IMR-90 (cell line): ENCODE measurements around the gene ITM2B. TPM values are rescaled to one million over a fixed set of nuclear protein-coding genes. Genes with fewer than 3 reads are reported as not detected.

Experiments
- ATAC-seq: fragments of 200-7000 bp; cut with Tn5 transposase; 2 replicates; pipeline ENCODE4 v1.9.1; 2020; ENCODE audit warnings: low read depth, mild to moderate bottlenecking, moderate library complexity
- BruUV-seq: library from RNA; stranded (reverse); fragments of 400-500 nt; replicated peaks from 2 replicates; lab custom pipeline; 2021; lab: Mats Ljungman, UMichigan
- CTCF ChIA-PET: fragments of 300-600 bp; formaldehyde crosslinking; extraction: SDS; loops from one replicate; lab custom pipeline; 2021; ENCODE audit warnings: antibody characterized with exemption; lab: Yijun Ruan, JAX
- POLR2A ChIA-PET: fragments of 300-600 bp; sonication (Branson Sonifier 250); formaldehyde crosslinking; loops from one replicate; lab custom pipeline; 2022; ENCODE audit warnings: antibody characterized with exemption; ENCODE audit not compliant: unreplicated experiment; lab: Charles Lee
- DNase-seq: peaks from one replicate; pipeline ENCODE4 v3.0.0; 2013
- H2AFZ ChIP-seq: replicated peaks from 2 replicates; pipeline ENCODE3; 2013; ENCODE audit warnings: low read length, mild to moderate bottlenecking; ENCODE audit not compliant: poor library complexity
- H2AK5ac ChIP-seq: 2 replicates; pipeline ENCODE4 v1.6.1; 2013; ENCODE audit warnings: low read depth, low read length, inconsistent platforms
- H2AK9ac ChIP-seq: replicated peaks from 2 replicates; pipeline ENCODE3; 2013; ENCODE audit warnings: mild to moderate bottlenecking, low read depth, low read length, moderate library complexity; ENCODE audit not compliant: poor library complexity
- H2BK120ac ChIP-seq: 2 replicates; pipeline ENCODE4 v1.6.1; 2013; ENCODE audit warnings: low read depth, low read length, inconsistent platforms
- H2BK15ac ChIP-seq: 3 replicates; pipeline ENCODE4 v1.6.1; 2013; ENCODE audit warnings: low read depth, low read length, inconsistent platforms
- H2BK20ac ChIP-seq: 2 replicates; pipeline ENCODE4 v1.6.1; 2013; ENCODE audit warnings: low read depth, mild to moderate bottlenecking, inconsistent platforms, low read length, moderate library complexity
- H2BK5ac ChIP-seq: 2 replicates; pipeline ENCODE4 v1.6.1; 2013; ENCODE audit warnings: mild to moderate bottlenecking, low read depth, low read length, inconsistent platforms; ENCODE audit not compliant: poor library complexity, severe bottlenecking
- H3K14ac ChIP-seq: replicated peaks from 2 replicates; pipeline ENCODE4 v1.6.1; 2013; ENCODE audit warnings: low read depth, low read length, inconsistent platforms
- H3K18ac ChIP-seq: 2 replicates; pipeline ENCODE4 v1.6.1; 2013; ENCODE audit warnings: low read depth, low read length, control low read depth
- H3K23ac ChIP-seq: 2 replicates; pipeline ENCODE4 v1.6.1; 2013; ENCODE audit warnings: low read depth, low read length, inconsistent platforms
- H3K27ac ChIP-seq: 2 replicates; pipeline ENCODE4 v1.5.1; 2013; ENCODE audit warnings: mild to moderate bottlenecking, control low read depth, low read length; ENCODE audit not compliant: insufficient read depth
- H3K27me3 ChIP-seq: 2 replicates; pipeline ENCODE4 v1.6.1; 2013; ENCODE audit warnings: low read length; ENCODE audit not compliant: control insufficient read depth, insufficient read depth
- H3K36me3 ChIP-seq: 2 replicates; pipeline ENCODE4 v1.6.1; 2013; ENCODE audit warnings: low read length, mixed read lengths; ENCODE audit not compliant: control insufficient read depth, insufficient read depth
- H3K4ac ChIP-seq: 2 replicates; pipeline ENCODE4 v1.6.1; 2013; ENCODE audit warnings: low read depth, low read length, inconsistent platforms
- H3K4me1 ChIP-seq: 2 replicates; pipeline ENCODE4 v1.6.1; 2013; ENCODE audit warnings: low read length, mixed read lengths; ENCODE audit not compliant: control insufficient read depth, insufficient read depth
- H3K4me2 ChIP-seq: 2 replicates; pipeline ENCODE4 v1.6.1; 2013; ENCODE audit warnings: low read depth, mild to moderate bottlenecking, control low read depth, low read length, moderate library complexity
- H3K4me3 ChIP-seq: 2 replicates; pipeline ENCODE4 v1.5.1; 2013; ENCODE audit warnings: low read depth, mild to moderate bottlenecking, control low read depth, low read length, moderate library complexity; ENCODE audit not compliant: insufficient read depth
- H3K56ac ChIP-seq: 2 replicates; pipeline ENCODE4 v1.6.1; 2013; ENCODE audit warnings: low read length, inconsistent platforms; ENCODE audit not compliant: insufficient read depth; ENCODE audit errors: extremely low read depth
- H3K79me1 ChIP-seq, 2 experiments: 2 replicates each; pipeline ENCODE4 v1.6.1; 2013; ENCODE audit warnings: low read length in 2 of 2, inconsistent platforms in 1 of 2, low read depth in 1 of 2
- H3K9ac ChIP-seq: 2 replicates; pipeline ENCODE4 v1.6.1; 2013; ENCODE audit warnings: low read depth, low read length, control low read depth
- H3K9me1 ChIP-seq: 2 replicates; pipeline ENCODE4 v1.6.1; 2013; ENCODE audit warnings: low read length, inconsistent platforms; ENCODE audit not compliant: insufficient read depth
- H3K9me3 ChIP-seq: 2 replicates; pipeline ENCODE4 v1.6.1; 2013; ENCODE audit warnings: low read length; ENCODE audit not compliant: control insufficient read depth, insufficient read depth
- H4K20me1 ChIP-seq: 2 replicates; pipeline ENCODE4 v1.6.1; 2013; ENCODE audit warnings: low read length, inconsistent platforms; ENCODE audit not compliant: insufficient read depth
- H4K5ac ChIP-seq: 2 replicates; pipeline ENCODE4 v1.6.1; 2013; ENCODE audit warnings: mild to moderate bottlenecking, low read depth, low read length, control low read depth
- H4K8ac ChIP-seq, 2 experiments: 2 replicates each; pipeline ENCODE4 v1.6.1; 2013; ENCODE audit warnings: low read depth in 2 of 2, low read length in 2 of 2, control low read depth in 1 of 2, inconsistent platforms in 1 of 2
- H4K91ac ChIP-seq: 2 replicates; pipeline ENCODE4 v1.6.1; 2013; ENCODE audit warnings: low read depth, low read length, inconsistent platforms; ENCODE audit not compliant: insufficient read depth
- BHLHE40 ChIP-seq: fragments of 150-350 bp; IDR thresholded peaks from 2 replicates; pipeline ENCODE4 v1.6.1; 2016; ENCODE audit warnings: mild to moderate bottlenecking, low read depth, low read length
- CHD1 ChIP-seq: IDR thresholded peaks from 2 replicates; pipeline ENCODE4 v1.6.1; 2012; ENCODE audit warnings: low read depth, low read length, improper control_type of control experiment
- CTCF ChIP-seq: conservative IDR thresholded peaks from 2 replicates; pipeline ENCODE4 v1.5.1; 2012; ENCODE audit warnings: mild to moderate bottlenecking, low read depth, low read length, improper control_type of control experiment
- ELK1 ChIP-seq: fragments of 150-350 bp; IDR thresholded peaks from 2 replicates; pipeline ENCODE4 v1.6.1; 2016; ENCODE audit warnings: low read depth, mild to moderate bottlenecking, low read length, moderate library complexity, borderline replicate concordance
- FOS ChIP-seq: fragments of 150-350 bp; IDR thresholded peaks from 2 replicates; pipeline ENCODE4 v1.6.1; 2016; ENCODE audit warnings: low read depth, low read length
- MAFK ChIP-seq: IDR thresholded peaks from 2 replicates; pipeline ENCODE4 v1.6.1; 2012; ENCODE audit warnings: low read depth, low read length, improper control_type of control experiment
- MAZ ChIP-seq: IDR thresholded peaks from 2 replicates; pipeline ENCODE4 v1.6.1; 2012; ENCODE audit warnings: low read depth, mild to moderate bottlenecking, low read length, improper control_type of control experiment, moderate library complexity, borderline replicate concordance
- MXI1 ChIP-seq: IDR thresholded peaks from 2 replicates; pipeline ENCODE4 v1.6.1; 2012; ENCODE audit warnings: low read depth, mild to moderate bottlenecking, low read length, moderate library complexity, borderline replicate concordance
- NFE2L2 ChIP-seq: fragments of 150-350 bp; IDR thresholded peaks from 2 replicates; pipeline ENCODE4 v1.6.1; 2016; ENCODE audit warnings: low read depth, mild to moderate bottlenecking, low read length
- RAD21 ChIP-seq: IDR thresholded peaks from 2 replicates; pipeline ENCODE4 v1.6.1; 2012; ENCODE audit warnings: low read length, improper control_type of control experiment
- SMC3 ChIP-seq: fragments of 150-350 bp; IDR thresholded peaks from 2 replicates; pipeline ENCODE4 v1.6.1; 2016; ENCODE audit warnings: low read depth, mild to moderate bottlenecking, antibody characterized with exemption, low read length, moderate library complexity
- USF2 ChIP-seq: fragments of 150-350 bp; IDR thresholded peaks from 2 replicates; pipeline ENCODE4 v1.6.1; 2017; ENCODE audit warnings: mild to moderate bottlenecking, antibody characterized with exemption, low read length, low read depth
- dilution Hi-C: fragments of 300-500 bp; cut with HindIII; formaldehyde crosslinking; loops from one replicate; pipeline ENCODE4 v1.14.3; 2018; ENCODE audit warnings: low sequenced_read_pairs; ENCODE audit not compliant: unreplicated experiment
- in situ Hi-C: fragments of 300-500 bp; cut with MboI; formaldehyde crosslinking; loops from 3 replicates; pipeline ENCODE4 v1.14.3; 2019; ENCODE audit warnings: low sequenced_read_pairs, inconsistent platforms, mixed read lengths
- intact Hi-C: fragments of 100-400 bp; cut with micrococcal nuclease; formaldehyde crosslinking; loops from 2 replicates; pipeline ENCODE4 v1.10.0; 2022
- polyA plus RNA-seq, 3 experiments: library from polyadenylated mRNA; depleted of rRNA; stranded (reverse); fragments of >200 nt; gene quantifications; 2 replicates each; pipeline ENCODE4 v1.2.3, GENCODE V29; 2012; ENCODE audit warnings: low replicate concordance in 1 of 3
- total RNA-seq: library from RNA; depleted of rRNA; stranded (reverse); fragments of >200 nt; gene quantifications from 2 replicates; pipeline ENCODE4 v1.2.3, GENCODE V29; 2012

The ITM2B gene
- total and polyA plus RNA-seq, 2 of the 4 experiments (the other 2 are of a cell fraction) = 51.1 to 158 TPM

GRCh38 chr13:48185018-48185417, 48.0 kb upstream of the ITM2B start:
- intact Hi-C loops = no loop called here
- Histone ChIP-seq H2BK15ac (no peak overlapping the region), H2AK5ac (no peak overlapping the region), H4K8ac (no peak overlapping the region), H3K18ac (no peak overlapping the region), H3K56ac (no peak overlapping the region), H3K27ac (no peak overlapping the region), H3K9me3 (no peaks in the 10 kb centered on the region), H3K9ac (no peak overlapping the region), H4K20me1 (no peaks in the 10 kb centered on the region), H3K27me3 (peaks cover 10% of the 10 kb centered on the region), H4K91ac (no peak overlapping the region), H4K5ac (no peak overlapping the region), H3K4me3 (no peak overlapping the region), H3K79me1 (no peaks in the 10 kb centered on the region), H2AFZ (no peak overlapping the region), H3K23ac (no peak overlapping the region), H2BK20ac (no peak overlapping the region), H2BK120ac (no peak overlapping the region), H3K4me1 (no peaks in the 10 kb centered on the region), H3K4ac (no peak overlapping the region), H2BK5ac (no peak overlapping the region), H3K4me2 (no peak overlapping the region), H3K14ac (no peak overlapping the region), H3K9me1 (no peaks in the 10 kb centered on the region), H2AK9ac (no peak overlapping the region), H3K36me3 (no peaks in the 10 kb centered on the region)
- BruUV-seq = no TSS peak
- dilution Hi-C loops = no loop called here
- TF ChIP-seq CHD1 = no peak
- TF ChIP-seq MAZ = no peak
- no peak for TF ChIP-seq RAD21
- no peak for TF ChIP-seq BHLHE40
- TF ChIP-seq CTCF = no peak
- no peak for TF ChIP-seq NFE2L2
- no peak for TF ChIP-seq SMC3
- TF ChIP-seq FOS = no peak
- no peak for TF ChIP-seq ELK1
- TF ChIP-seq MAFK = no peak
- no peak for TF ChIP-seq USF2
- no peak for TF ChIP-seq MXI1
- ChIA-PET POLR2A (no interaction called here), CTCF (interaction anchor here (0.6 kb wide), 1 partner anchor 11 kb away, joined by 3 read pairs; no protein-coding TSS in a partner anchor)
- ATAC-seq (no peak), DNase-seq (no peak)
- in situ Hi-C loops = no loop called here
